HG03520 (cell line): Measurements from ENCODE around the gene XXYLT1.
"Not testable (repeated sequence)": the region's sequence is repeated elsewhere in the genome, so short reads cannot be mapped to it uniquely, and the experiment has no call there.

Experiments
- ATAC-seq: cut with Tn5 transposase; IDR thresholded peaks from one replicate; pipeline ENCODE4 v1.9.1; 2021; ENCODE audit warnings: mild to moderate bottlenecking, moderate library complexity; ENCODE audit not compliant: unreplicated experiment

XXYLT1 gene

DNA sequence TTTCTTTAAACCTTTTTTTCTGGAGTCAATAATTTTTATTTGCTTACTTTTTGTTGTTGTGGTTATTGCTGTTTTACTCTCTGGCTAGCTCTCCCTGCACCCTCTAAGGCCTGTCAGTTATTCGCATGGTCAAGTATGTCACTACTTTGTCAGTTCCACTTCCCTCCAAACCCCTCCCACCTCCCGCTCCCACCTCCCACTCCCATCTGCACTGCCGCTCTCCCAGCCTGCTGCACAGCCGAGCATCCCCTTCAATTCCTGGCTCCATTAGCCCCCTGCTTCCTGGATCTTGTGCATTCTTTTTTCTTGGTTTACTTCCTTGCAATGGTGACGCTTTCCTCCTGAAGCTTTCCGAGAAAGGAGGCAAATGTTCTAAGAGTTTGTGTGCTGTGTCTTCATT is 218.0 kb downstream of the XXYLT1 start:
- no peak for ATAC-seq

DNA sequence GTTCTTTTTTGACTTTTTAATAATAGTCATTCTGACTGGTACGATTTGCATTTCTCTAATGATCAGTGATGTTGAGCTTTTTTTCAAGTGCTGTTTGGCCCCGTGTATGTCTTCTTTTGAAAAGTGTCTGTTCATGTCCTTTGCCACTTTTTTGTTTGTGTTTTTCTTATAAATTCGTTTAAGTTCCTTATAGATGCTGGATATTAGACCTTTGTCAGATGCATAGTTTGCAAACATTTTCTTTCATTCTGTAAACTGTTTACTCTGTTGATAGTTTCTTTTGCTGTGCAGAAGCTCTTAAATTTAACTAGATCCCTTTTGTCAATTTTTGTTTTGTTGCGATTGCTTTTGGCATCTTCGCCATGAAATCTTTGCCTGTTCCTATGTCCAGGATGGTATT is 220.7 kb downstream of the XXYLT1 start:
- not testable (repeated sequence) for ATAC-seq

- no peak for ATAC-seq
Observed at GRCh38 chr3:195048059-195048905, 222.7 kb downstream of the XXYLT1 start.

- no peak for ATAC-seq
Observed at GRCh38 chr3:195047536-195047935, 223.4 kb downstream of the XXYLT1 start.

- ATAC-seq: no peak
Observed at GRCh38 chr3:195046441-195046840, 224.5 kb downstream of the XXYLT1 start.

DNA sequence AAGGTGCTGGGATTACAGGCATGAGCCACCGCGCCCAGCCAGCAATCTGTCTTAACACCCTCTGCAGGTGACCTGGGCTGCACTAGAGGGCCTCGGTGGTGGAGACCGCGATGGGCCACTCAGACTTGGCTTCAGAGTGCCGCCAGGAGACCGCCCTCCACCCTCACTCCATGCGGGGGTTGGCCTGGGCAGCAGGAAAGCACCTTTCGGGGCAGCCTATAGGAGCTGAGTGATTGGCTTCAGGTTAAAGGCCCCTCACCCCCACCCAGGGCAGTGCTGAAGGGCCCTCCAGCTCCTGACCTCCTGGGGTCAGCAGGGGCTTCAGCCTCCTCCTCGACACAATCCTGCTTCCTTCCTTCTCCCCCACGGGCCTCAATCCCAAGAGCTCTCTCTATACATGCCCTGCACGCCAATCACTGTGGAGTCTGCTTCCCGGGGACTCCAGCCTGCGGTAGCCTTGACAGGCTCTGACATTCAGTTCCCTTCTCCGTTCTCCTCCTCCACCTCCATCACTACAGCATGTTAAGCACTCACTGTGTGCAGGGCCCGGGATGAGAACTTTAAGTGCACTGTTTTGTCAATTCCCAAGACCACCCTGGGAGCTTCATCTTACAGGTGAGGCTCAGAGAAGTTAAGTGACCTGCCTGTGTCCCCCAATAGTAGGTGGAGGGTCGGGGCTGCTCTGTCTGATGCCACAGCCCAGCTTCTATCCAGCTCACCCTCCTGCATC is 225.3 kb downstream of the XXYLT1 start:
- ATAC-seq: no peak

GRCh38 chr3:195044411-195044810 is 226.5 kb downstream of the XXYLT1 start:
- ATAC-seq: no peak

DNA sequence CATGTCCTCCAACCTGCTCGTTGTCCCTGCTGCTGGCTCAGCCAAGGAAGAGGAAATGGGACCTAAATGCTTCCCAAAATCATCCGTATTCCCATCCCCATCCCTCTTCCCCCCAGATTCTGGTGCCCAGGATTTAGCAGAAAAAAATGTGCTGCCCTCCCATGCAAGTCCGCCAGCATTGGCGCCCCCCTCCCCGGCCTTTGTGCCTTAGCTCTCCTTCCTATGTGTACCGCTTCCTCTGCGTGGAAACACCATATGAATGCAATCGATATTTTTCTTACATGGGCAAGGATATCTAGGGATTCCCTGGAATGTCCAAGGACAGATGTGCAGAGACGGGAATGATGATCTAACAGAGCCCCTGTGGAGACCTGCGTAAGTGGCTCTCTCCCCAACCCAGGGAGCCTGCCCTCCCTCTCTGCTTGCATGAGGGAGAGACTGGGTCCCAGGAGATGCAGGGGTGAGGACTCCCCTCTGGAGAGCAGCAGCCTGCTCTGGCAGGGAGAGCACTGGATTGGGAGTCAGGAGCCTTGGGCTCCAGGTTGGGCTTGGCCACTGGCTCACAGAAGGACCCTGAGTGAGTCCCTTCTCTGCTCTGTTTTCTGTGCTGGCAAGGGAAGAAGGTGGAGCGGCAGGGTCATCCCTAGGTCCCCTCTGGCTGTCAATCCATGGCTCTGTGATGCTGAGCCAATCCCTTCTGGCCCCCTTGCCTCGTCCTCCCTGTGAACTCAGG is 227.2 kb downstream of the XXYLT1 start:
- no peak for ATAC-seq

DNA sequence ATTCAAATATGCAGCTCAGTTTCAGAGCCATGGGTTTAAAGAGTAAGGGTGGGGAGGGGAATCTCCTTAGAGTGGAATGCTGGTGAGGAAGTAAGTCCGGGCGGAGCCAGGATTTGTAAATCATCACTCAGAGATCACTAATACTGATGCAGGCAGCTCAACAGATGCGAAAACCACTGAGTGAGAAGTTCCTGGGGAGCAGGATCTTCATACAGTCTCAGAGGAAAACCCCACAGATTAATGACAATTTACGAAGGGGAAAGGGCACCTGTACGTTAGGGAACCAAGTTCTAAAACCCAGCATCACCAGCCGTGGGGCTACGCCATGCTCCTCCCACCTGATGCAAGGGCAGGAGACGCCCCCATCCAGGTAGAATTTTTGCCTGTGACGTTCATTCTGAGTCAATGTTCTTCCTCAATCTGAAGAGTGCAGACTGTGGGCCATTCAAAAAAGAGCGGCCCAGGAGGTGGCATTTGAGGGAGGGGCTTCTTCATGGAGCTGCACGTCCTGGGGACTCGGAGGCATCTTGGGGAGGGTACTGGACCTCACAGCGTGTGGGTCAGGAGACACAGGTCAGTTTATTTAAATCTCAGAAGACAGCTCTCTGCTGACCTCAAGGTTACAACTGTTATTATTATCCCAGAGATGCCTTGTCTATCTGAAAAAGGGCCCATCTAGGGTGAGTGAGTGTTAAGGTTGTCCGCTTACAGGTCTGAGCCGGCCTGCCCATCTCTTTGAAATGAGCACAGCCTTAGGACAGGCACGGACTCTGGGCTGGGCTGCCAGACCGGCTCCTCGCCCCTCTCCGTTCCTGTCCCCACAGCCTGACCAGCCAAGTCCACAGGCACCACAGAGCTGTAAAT is 228.0 kb downstream of the XXYLT1 start:
- no peak for ATAC-seq

GRCh38 chr3:195041871-195042742 is 228.9 kb downstream of the XXYLT1 start:
- ATAC-seq: no peak

DNA sequence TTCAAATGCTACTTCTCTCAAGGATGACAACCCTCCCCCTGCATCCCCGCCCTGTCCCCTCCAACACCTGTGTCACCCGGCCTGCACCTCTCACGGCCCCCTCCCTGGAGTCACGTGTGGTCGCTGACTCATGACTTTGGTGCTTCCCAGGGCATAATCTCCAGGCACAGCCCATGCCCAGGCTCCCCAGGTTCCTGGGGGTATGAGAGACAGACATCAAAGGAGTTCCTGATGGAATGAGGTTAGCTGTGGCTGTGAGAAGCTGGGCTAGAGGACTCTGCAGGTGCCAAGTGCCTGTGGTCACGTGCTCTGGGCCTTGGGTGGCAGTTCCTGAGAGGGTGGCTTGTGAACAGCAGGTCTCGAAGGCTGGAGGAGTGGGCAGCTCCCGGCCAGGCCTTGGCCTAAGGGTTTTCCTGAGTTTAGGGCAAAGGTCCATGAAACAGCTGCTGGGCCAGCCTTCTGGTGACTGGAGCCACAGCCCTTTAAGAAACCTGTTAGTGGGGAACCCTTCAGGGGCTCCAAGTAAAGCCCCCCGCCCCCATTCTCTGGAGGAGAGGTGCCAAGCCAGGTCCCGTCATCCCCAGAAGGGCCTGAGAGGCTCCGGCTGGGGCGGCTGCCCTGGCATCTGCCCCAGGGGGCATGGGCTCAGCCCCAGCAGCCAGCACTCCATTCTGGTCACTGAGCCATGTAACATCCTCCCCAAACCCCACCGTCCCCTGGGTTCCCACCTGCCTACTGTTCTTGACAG is 230.0 kb downstream of the XXYLT1 start:
- no peak for ATAC-seq

GRCh38 chr3:195040094-195040493 is 230.9 kb downstream of the XXYLT1 start:
- ATAC-seq: no peak

DNA sequence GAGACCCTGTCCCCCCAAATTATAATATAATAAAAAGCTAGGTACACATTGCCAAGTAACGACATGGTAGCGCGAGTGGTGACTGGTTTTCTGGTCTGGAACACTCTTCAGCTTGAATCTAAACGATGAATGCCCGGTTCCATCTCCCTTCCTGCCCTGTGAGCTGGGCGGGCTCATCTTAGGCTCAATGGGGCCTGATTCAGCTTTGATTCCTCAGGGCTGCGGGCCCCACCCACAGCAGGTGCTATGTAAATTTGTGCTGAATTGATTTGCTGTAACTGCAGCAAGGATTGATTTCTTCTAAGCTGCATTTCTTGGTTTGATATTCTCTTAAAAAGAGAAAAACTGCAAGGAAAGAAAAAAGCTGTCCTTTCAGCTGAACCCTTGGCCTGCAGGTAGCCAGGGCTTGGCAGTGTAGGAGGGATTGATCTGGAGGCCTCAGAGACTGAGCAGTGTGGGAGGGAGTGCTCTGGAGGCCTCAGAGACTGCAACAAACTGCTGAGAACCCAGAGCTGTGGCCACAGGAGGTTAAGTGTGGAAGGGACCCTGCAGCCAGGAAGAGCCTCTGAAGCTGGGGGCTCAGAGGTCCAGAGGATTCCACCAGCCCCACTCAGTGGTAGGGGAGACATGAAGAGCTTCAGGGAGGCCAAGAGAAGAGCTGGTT is 231.6 kb downstream of the XXYLT1 start:
- no peak for ATAC-seq

GRCh38 chr3:195038161-195038560 is 232.8 kb downstream of the XXYLT1 start:
- ATAC-seq: no peak

DNA sequence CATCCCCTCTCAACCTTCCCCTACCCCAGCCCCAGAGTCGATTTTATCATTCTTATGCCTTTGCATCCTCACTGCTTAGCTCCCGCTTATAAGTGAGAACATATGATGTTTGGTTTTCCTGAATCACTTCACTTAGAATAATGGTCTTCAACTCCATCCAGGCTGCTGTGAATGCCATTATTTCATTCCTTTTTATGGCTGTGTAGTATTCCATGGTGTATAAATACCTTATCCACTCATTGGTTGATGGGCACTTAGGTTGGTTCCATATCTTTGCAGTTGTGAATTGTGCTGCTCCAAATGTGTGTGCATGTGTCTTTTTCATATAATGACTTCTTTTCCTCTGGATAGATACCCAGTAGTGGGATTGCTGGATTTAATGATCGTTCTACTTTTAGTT is 233.4 kb downstream of the XXYLT1 start:
- ATAC-seq: not testable (repeated sequence)

DNA sequence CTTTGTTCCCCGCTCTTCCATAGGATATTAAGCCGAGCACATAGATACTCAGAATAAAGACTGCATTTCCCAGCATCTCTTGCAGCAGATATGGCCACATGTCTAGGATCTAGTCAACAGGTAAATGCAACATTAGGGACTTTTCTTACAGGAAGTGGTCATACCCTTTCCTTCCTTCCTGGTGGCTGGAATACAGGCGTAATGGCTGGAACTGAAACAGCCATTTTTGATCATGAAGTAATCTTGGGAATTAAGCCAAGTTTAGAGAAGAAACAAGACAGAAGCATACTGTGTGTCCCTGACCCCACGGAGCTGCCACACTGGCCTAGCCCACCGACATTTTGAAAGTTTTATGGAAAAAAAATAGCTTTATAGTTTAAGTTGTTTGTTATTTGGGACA is 234.0 kb downstream of the XXYLT1 start:
- ATAC-seq: no peak

- ATAC-seq: no peak
Observed at GRCh38 chr3:195036574-195036973, 234.4 kb downstream of the XXYLT1 start.

DNA sequence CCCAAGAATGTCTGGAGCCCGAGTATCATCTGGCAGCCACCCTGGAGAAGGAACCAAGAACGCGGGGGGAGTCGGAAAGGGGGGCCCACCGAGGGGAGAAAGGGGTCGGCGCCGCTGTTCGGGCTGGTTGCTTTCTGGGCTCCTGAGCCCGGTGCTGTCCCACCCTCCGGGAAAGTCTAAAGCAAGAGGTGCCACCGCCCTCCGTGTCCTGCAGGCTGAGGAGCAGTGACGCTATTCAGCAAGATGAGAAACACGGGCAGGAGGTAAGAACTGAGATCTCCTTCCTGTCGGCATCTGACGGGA is 234.8 kb downstream of the XXYLT1 start:
- ATAC-seq: no peak
